HG03280 (cell line): Measurements from ENCODE around the gene PKN1.
"Not testable (repeated sequence)": the region's sequence is repeated elsewhere in the genome, so short reads cannot be mapped to it uniquely, and the experiment has no call there.

Source experiments
- ATAC-seq: cut with Tn5 transposase; IDR thresholded peaks from one replicate; pipeline ENCODE4 v1.9.1; 2021; ENCODE audit warnings: mild to moderate bottlenecking, moderate library complexity; ENCODE audit not compliant: unreplicated experiment

Gene PKN1

DNA sequence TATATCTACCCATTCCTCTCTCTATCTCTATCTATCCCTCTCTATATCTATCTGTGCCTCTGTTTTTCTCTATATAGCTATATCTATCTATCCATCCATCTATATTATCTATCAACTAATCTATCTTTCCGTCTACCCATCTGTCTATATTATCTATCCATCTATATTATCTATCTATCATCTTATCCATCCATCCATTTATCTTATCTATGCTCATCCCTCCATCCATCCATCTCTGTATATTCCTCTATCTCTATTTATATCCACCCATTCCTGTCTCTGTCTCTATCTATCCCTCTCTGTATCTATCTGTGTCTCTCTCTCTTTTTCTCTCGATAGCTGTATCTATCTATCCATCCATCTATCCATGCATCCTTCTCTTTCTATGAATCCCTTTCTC, 27.8 kb downstream of the PKN1 start:
- ATAC-seq: no peak

DNA sequence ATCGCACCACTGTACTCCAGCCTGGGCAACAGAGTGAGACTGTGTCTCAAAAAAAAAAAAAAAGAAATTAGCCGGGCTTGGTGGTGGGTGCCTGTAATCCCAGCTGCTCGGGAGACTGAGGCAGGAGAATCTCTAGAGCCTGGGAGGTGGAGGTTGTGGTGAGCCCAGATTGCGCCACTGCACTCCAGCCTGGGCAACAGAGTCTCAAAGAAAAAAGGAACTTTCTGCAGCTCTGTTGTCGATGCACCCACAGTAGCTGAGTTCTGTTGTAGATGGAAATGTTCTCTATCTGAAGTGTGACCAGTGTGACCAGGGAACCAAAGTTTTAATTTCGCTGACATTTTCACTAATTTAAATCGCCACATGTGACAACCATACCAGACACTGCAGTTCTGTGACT, 29.3 kb downstream of the PKN1 start:
- not testable (repeated sequence) for ATAC-seq

DNA sequence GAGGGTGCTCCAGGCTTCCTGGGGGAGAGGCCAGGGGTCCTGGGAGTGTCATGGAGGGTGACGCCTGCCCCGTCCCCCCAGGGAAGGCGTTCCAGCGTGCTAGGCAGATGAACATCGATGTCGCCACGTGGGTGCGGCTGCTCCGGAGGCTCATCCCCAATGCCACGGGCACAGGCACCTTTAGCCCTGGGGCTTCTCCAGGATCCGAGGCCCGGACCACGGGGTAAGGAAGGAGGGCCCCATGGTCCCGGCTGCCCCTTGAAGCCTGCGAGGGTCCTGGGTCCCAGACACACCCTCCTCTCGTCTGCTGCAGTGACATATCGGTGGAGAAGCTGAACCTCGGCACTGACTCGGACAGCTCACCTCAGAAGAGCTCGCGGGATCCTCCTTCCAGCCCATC, 30.6 kb downstream of the PKN1 start:
- no peak for ATAC-seq

DNA sequence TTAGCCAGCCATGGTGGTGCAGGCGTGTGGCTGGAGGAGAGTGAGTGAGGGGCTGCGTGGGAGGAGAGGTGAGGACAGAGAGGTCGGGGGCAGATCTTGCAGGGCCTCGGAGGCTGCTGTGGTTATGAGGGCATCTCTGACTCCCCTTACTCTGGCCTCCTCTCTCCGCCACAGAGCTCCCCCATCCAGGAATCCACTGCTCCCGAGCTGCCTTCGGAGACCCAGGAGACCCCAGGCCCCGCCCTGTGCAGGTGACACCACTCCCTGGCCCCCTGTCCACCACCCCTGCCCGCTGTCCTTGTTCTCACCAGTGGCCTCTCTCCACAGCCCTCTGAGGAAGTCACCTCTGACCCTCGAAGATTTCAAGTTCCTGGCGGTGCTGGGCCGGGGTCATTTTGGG, 34.3 kb downstream of the PKN1 start:
- ATAC-seq: no peak

DNA sequence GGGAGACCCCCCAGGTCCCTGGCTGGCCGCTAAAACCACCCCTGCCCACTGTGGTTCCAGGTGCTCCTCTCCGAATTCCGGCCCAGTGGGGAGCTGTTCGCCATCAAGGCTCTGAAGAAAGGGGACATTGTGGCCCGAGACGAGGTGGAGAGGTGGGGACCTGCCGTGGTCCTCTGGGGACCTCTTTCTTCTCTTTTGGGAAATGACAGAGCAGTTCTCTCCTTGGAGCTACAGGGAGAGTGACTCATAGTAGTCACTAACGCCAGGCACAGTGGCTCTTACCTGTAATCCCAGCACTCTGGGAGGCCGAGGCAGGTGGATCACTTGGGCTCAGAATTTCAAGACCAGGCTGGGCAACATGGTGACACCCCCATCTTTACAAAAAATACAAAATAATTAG, 34.7 kb downstream of the PKN1 start:
- no peak for ATAC-seq

DNA sequence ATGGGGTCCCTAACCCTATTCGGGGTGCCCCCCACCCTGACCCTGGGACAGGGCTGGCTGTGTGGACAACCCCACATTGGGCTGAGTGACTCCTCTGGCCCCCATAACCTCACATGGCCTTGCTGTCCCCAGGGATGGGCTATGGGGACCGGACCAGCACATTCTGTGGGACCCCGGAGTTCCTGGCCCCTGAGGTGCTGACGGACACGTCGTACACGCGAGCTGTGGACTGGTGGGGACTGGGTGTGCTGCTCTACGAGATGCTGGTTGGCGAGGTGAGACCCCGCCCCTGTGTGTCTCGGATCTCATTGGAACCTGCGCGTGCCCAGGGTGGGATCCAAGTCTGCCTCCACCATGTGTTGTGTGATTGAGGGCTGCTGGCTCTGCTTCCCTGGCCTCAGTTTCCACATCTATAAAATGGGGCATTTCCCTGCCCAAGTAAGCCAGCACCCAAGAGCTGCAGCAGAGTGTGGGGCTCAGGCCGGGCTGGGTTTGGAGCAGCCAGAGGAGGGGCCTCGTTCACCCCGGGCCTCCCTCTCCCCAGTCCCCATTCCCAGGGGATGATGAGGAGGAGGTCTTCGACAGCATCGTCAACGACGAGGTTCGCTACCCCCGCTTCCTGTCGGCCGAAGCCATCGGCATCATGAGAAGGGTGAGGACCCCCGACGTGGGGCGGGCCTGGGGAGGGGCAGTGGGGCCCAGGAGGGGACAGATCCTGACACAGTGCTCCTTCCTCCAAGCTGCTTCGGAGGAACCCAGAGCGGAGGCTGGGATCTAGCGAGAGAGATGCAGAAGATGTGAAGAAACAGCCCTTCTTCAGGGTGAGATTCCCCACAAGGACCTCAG, 37.1 kb downstream of the PKN1 start:
- no peak for ATAC-seq

DNA sequence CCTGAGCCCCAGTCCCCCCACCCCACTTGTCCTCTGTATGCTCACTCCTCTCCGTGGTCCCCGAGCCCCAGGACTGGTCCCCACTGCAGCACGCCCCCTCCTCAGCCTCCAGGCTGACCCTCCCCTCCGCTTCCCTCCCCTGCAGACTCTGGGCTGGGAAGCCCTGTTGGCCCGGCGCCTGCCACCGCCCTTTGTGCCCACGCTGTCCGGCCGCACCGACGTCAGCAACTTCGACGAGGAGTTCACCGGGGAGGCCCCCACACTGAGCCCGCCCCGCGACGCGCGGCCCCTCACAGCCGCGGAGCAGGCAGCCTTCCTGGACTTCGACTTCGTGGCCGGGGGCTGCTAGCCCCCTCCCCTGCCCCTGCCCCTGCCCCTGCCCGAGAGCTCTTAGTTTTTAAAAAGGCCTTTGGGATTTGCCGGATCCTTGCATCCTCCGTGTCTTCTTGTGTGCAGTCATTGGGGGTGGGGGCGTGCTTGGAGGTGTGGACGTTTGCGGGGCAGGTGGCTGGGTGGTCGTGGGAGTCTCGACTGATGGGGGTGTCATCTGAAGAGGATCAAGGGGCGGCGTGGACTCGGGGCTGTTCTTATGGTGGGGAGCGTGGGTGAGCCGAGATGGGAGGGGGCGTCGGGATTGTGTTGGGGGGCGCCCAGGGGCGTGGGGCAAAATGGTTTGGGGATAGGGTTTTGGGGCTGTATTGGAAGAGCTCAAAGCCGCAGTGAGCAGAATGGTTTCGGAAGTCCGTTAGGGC, 38.5 kb downstream of the PKN1 start:
- ATAC-seq: no peak

DNA sequence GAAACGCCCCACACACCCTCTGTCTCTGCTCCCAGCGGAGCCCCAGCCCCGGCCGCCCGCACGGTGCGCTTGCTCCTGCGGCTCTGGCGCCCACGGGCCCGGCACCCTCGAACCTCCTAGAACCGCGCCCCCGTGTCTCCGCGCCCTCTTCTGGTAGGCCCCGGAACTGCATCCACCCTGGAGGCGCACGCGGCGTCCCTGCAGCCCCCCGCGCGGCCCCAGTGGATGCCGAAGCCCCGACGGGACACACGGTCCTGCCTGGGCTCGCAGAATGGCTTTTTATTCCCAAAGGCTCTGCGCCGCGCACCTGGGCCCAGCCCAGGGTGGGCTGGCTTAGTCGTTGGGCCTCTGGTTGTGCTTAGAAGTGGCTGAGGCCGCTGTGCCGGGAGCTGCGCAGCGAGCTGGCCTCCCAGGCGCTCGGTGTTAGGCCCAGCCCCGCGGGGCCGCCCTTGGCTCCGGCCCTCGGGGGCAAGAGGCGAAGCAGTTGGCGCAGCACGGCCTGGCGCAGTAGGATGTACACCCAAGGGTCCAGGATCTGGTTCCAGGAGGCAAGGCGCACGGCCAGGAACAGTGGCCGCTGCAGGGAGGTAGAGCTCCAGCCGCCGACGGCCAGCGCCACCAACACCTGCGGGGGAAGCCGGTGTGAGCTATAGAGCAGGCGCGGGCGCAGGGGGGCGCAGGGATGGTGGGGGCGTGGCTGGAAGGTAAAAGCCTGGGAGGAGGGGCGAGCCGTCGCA, 39.3 kb downstream of the PKN1 start:
- no peak for ATAC-seq

DNA sequence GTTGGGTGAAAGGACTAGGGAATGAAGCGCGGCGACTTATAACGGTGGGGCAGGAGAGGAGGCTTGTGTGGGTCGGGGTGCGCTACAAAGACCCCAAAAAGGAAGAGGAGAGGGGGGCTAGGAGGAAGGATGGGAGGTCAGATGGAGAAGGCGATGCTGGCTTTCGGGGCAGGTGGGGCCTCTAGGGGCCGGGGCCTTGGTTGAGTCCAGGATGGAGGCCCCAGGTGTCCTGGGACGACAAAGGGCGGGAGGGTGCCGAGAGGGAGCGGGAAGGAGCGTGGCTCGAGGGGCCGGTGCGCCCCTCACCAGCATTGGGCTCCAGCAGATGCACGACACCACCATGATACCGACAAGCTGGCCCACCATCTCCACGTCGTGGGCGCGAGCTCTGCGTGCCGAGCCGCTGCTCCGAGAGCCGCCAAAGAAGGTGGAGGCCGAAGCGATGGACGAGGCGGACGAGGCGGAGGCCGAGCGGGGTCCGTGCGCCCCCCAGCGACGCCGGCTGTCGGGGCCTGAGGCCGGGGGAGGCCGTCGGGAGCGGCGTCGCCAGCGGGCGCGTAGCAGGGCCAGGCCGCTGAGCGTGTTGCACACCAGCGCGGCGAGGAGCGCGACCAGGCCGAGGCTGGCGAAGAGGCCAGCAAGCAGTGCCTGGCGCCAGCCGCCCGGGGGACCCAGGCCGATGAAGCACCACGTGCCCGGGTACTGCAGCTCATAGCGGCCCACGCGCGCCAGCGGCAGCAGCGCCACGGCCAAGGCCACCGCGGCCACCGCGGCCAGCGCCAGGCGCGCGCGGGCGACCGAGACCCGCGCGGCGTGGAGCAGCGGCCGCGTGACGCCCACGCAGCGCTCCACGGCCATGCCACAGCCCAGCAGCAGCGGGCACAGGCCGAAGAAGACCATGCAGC, 40.2 kb downstream of the PKN1 start:
- no peak for ATAC-seq

DNA sequence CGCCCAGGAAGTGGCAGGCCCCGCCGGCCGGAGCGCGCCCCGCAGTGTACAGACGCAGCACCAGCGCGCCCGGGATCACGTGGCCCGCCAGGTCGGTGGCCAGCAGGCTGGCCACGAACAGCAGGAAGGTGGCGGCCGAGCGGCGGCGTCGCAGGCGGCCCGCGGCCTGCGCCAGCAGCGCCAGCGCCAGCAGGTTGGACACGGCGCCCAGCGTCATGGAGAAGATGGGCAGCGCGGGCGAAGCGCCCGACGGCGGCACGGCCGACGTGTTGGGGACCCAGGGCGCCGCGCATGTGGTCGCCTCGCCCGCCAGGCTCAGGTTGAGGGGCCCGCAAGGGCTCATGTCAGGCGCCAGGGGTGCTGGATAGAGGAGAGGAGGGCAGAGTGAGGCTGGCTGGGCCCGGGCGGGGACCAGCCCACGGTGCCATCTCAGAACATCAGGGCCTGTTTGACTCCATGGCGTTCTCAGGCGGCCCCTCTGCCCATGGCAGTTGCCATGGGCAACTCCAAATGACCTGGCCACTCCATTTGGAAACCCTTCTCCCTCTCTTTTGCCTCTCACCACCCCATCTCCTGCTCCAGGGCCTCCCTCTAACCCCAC, 41.0 kb downstream of the PKN1 start:
- ATAC-seq: no peak

DNA sequence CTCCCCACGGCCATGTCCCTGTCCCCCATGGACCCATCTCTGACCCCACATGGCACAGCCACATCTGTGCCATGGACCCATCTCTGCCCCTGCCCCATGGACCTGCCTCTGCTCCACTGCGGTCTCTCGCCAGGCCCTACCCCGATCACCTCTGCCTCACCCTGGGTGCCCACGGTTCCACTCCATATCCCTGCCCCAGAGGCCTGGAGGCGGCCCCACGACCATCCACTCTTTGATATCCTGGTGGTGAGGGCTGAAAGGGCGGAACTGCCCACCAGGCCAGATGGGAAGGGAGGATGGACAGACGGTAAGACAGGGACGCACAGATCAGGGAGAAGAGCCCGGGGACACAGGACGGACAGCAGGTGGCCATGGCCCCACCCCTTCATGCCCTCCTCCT, 41.7 kb downstream of the PKN1 start:
- ATAC-seq: no peak

DNA sequence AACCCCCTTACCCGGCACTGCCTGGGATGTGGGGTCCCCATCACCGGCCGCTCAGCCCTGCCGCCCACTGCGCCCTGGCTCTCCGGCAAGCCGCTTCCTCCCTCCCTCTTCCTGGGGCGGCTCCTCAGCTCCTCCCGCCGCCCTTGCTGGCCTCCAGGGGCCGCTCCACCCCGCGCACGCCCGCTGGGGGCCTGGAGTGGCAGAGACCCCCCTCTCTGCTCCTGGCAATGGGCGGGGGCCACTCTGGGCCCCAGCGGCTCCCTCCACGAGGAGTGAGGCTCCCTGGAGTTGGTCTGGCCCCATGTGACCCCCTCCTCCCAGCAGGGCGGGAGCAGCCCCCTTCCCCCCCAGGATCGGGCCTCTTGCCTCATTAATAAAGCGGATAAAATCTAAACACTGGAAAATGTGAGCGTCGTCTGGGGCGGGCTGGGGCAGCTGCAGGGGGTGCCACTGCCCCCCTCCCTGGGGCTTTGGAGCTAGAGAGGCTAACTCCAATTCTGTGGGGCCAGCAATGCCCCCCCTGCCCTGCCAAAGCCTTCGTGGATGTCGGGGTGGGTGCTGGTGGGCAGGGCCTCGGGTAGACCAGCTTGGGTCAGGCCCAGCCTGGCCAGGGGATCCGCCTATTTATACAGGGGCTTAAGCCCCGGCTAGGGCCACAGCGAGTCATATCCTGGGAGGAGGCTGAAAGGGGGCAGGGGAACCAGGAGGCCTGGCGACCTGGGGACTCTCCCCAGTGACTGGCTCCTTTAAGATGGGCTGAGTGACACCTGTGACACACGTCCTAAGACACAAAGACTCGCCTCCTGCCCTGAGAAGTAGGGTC, 42.4 kb downstream of the PKN1 start, which contains the start of gene PTGER1:
PTGER1 (minus strand) TSS at position 104 of the 823 bp plus-strand sequence. CDS start 1,034 bp downstream, outside the sequence.
- ATAC-seq: no peak

DNA sequence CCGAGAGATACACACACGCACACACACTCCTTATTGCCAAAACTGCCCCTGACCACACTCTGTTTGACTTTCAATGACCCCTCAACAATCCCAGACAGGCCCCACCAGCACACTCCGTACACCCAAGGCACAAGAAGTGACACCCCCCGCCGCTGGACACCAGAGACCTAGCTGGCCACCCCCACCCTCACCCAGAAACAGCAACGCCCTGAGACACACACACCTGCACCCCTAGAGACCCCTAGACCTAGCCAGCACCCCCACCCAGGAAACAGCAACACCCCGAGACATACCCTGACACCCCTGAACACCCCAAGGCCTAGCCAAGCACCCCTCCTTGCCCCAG, 43.2 kb downstream of the PKN1 start:
- no peak for ATAC-seq

DNA sequence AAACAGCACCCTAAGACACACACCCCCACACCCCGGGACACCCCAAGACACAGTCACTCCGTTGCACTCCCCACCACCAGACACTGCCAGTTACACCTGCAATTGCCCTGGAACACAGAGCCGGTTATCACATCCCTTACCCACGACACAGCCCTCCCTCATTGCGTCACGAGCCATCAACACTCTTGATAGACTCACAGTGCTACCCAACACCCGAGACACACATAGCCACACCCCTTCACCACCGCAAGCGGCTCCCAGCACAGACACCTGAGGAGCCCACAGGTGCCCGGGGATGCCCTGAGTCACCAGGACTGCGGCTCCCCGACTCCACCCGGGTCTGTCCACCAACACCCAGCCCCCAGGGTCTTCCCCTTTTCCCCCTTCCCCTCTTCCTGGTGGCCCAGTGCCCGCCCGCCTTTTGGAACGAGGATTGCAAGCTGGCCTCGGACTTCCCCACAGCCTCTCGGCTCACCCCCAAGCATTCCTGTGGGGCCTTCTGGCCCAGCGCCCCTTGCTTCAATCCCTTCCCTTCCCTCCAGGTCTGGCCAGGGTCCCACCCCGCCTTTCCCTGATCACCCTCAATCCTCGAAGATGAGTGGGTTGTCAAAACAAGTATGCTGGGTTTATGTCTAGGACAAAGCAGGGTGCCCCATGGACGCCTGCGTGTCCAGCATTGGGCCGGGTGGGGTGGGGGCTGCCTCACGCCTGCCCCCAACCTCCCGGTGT, 43.7 kb downstream of the PKN1 start:
- no peak for ATAC-seq

DNA sequence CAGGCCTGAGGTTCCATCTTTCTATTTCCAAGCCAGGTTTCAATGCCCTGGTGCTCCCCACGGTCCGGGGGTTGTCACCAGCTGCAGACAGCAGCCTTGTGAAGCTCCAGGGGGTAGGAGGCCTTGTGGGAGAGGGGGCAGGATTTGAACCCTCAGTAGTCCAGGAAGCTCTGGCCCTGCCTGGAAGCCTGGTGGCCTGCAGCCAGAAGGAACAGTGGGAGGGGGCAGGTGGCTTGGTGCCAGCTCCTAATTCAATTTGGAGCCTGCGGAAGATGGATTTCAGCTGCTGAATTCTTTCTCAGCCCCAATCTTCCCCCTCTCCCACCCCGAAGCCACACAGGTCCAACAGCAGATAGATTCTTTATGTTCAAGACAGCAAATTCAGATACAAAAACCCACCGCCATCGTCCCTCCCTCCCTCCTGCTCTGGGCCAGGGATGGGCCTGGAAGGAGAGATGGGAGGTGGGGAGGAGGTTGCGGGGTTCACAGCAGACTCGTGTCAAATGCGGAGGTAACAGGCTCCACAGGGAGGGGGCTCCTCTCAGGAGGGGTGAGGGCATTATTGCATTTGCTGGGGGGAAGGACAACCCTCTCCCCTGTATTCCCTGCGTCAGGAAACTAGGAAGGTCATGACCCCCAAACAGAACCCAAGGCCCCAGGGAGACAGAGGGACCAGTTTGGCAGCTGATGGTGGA, 44.5 kb downstream of the PKN1 start:
- no peak for ATAC-seq

DNA sequence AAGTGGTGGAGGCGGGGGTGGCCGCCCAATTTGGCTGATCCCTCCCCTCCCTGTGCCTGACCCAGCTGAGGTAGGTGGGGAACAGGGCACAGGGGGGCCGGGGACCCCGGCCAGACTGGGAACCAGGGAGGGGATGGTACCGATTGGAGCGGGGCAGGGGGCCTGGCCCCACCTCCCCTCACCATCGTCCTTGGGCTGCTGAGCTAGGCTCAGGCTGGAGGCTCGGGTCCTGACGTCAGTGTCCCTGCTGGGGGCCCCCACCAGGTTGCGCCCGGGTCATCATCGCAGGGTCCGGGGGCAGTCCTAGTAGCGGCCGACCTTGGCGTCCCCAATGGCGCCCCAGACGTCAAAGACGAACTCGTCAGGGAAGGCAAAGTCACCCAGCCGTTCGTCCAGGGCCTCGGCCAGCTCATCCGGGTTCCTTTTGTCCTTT, 45.0 kb downstream of the PKN1 start:
- ATAC-seq: no peak

DNA sequence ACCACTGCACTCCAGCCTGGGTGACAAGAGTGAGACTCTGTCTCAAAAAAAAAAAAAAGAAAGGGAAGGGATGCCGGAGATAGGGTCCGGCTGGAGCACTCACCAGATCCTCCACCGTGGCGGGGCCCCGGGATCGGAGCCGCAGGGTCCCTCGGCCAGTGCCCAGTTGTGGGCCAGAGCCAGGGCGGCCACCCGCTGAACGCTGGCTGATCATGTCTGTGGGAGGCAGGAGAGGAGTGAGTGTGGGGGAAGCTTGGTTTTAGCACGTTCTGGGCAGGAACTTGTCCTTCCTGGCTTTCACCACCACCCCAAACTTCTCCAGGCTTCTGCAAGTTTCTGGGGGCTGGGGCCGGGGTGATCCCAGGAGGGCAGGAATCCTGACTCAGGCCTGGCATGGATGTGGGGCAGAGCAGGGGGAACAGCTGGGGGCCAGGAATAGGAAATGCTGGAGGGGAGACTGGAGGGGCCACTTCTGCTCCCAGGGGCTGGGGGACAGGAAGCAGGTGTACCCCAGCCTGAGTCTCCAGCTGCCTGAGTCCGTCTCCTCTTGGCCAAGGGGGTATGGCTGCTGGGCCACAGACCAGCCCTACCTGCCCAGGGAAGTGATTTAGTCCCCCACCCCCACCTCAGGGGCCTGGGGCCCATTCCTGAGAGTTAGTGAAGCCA, 46.3 kb downstream of the PKN1 start:
- ATAC-seq: no peak
